GM20431 (cell line): ENCODE data around the gene HOTAIR.

Source experiments
- in situ Hi-C: fragments of 300-500 bp; cut with MseI, MboI; formaldehyde crosslinking; loops from one replicate; pipeline ENCODE4 v1.15.0; 2020; ENCODE audit warnings: low sequenced_read_pairs; ENCODE audit not compliant: unreplicated experiment

The HOTAIR gene

GRCh38 chr12:53966385-53967133 is 8.2 kb downstream of the HOTAIR start:
- in situ Hi-C loops = no loop called here

DNA sequence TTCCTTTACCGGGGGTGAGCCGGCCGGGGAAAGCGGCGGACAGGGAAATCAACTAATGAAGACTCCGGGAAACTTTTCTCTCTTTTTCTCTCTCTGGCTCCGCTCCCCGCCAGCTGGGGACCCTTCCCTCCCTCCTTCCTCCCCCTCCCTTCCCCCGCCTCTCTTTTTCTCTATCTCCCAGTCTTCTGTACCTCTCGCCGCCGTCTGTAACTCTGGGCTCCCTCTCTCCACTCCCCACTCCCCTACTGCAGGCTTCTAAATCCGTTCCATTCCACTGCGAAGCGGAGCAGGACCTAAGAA is 8.7 kb downstream of the HOTAIR start:
- in situ Hi-C loops = no loop called here

- in situ Hi-C loops = no loop called here
These were observed 9.3 kb downstream of the HOTAIR start for GRCh38 chr12:53965281-53966084.

GRCh38 chr12:53964315-53964713 is 10.4 kb downstream of the HOTAIR start:
- in situ Hi-C loops = no loop called here

DNA sequence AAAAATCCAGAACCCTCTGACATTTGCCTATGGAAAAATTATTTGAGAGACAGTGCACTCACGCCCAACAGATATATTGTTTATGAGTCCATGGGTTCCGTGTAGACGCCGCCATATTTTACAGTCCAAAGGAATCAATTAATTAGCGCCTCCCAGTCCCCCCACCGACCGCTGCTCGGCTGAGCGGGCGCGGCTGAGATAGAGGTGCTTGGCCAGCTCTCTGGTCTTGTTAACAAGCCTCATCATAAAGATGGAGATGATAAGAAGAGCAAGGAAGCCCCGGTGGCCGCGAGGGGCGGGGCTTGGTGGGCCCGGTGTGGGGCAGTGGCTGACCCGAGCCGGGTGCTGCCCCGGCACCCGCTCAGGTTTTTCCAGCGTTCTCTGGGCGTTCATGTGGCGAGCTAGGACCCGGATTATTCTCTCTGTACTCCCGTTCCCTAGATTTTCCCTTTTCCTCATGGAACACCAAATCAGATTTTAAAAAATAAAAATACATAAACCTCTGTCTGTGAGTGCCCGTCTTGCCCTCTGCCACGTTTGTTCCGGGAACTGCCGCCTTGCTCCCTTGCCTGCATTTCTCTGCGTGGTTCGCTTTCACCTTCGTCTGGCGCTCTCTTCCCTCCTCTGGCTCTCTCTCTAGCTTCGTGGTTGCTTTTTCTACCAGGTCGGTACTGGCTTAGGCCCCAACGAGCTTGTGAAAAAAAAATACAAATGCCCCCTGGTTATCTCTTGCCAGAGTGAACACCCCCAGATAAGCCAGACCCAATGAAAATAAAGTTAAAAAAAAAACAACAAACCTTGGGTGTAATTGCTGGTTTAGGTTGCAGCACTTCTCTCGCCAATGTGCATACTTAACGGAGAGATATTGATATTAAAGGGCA is 11.1 kb downstream of the HOTAIR start:
- in situ Hi-C loops = no loop called here

GRCh38 chr12:53963005-53963404 is 11.7 kb downstream of the HOTAIR start:
- in situ Hi-C loops = no loop called here

DNA sequence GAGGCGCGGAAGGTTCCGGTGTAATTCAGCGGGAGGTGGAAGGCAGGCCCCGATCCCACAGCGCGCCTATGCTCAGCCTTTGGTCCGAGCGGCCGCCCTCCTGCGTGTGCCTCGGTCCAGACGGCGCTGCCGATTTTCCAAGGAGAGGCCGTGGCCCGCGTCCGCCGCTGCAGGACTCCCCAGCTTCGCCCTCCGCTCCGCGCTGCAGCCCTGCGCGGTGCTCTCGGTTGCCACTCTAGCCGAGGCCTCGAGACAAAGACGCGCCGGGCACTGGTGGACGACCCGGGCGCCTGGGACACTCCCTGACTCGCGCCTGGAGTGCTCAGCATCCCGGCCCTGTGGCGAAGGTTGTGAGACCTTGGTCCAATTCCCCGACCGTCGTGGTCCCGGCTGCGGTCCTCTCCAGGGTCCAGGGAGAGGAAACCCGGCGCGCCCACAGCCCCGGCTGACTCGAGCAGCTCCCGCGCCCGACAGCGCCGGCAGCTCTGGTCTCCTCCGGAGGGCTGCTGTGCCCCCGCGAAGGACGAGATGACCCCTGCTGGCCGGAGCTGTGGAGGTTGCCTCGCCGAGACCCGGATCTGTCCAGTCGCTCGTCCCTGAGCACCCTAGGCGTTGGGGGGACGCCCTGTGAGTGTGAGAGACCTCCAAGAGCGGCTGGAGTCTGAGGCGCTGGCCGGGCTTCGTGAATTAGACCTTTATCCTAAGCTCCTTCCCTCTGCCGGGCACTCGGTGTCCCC is 13.6 kb downstream of the HOTAIR start:
- in situ Hi-C loops = no loop called here

DNA sequence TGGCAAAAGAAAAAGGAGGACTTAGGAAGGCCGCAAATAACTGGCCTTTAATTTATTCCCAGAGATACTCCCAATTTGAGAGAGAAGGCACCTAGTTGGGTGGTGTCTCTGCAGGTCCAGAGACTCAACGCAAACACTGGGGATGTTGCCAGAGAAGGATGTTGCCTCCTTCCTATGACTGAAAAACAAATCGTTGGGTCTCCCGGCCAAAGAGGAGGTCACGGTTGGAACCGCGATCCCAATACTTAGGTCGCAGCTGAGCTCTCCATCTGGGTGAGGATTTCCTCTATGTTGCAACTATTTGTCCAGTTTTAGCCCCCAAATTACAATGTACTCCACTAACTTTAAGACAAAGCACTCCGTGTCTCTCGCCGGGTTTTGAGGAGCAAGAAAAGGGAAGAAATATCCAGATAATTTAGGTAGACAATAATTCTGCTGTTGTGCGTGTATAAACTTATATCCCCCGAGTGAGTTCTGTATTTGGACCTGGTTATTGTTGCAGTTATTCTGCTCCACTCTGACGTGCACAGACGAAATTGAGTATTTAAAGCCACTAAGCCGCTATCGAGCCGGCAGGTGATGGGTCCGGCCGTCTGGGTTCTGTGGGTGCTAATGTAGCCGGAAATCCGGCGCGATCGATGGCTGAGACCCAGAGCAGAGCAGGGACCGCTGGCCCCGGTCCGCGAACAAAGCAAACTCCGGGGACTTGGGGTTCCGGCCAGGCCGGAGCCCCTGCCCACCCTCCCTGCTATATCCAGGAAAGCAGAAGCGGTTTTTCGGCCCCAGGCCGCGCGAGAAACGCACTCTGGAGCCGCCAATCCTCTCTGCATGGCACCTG is 14.3 kb downstream of the HOTAIR start:
- in situ Hi-C loops = no loop called here

DNA sequence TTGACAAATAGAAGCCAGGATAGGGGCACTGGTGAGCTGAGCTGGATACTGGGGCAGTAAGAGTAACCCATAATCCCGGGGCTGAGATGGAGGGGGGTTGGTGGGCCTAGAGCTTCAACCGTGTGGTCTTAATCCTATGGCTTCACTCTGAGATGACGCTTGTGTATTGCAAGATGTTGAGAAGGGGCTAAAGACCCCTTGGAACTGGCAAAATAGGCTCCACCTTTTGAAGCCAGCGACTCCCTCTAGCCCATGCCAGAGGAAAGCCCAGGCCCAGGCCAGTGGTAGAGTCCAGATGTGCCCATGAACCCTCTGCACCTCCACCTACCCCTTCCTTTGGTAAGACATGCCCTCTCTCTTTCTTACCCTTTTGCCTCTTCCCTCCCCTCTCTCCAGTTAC is 15.4 kb downstream of the HOTAIR start:
- in situ Hi-C loops = no loop called here

- in situ Hi-C loops = no loop called here
These were observed 16.6 kb downstream of the HOTAIR start for GRCh38 chr12:53958128-53958527.

- in situ Hi-C loops = no loop called here
These were observed 17.7 kb downstream of the HOTAIR start for GRCh38 chr12:53956914-53957536.

DNA sequence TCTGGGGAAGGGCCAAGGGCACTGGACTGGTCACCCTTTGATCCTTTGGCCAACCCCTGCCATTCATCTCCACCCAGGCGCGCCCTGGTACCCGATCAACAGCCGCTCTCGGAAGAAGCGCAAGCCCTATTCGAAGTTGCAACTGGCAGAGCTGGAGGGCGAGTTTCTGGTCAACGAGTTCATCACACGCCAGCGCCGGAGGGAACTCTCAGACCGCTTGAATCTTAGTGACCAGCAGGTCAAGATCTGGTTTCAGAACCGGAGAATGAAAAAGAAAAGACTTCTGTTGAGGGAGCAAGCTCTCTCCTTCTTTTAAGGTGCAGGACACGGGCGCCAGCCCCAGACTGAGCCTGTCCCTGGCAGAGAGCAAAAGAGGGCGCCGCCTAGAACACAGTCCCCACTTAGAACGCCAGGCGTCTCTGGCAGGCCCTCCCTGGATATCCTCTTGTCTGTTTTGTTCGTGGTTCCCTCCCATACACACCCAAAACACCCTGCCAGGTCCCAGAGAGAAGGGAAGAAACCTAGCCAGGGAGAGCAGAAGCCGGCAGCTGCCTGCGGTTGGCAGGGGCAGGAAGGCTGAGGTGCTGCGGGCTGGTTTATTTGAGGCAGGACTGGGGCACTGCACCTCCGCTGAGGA is 18.4 kb downstream of the HOTAIR start:
- in situ Hi-C loops = no loop called here

DNA sequence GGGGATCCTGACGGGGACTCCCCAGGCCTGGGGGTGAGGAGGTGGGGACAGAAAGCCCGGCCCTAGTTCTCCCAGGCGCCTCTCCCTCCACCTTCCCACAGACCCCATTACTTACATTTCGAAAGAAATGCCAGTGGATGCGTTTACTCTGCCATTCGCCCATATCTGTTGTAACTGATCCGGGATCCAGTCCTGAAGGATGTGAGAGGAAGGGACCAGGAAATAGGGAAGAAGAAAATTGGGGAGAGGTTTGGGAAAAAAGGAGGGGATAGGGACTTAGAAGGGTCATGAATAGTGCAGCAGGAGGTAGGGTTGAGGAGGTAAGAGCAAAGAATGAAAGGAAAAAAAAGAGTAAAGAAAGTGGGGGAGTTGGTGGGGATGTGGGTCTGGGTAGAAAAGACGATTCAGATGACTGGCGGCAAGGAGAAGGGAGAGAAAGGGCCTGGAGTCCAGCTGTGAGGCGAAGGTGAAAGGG is 18.9 kb downstream of the HOTAIR start:
- in situ Hi-C loops = no loop called here

DNA sequence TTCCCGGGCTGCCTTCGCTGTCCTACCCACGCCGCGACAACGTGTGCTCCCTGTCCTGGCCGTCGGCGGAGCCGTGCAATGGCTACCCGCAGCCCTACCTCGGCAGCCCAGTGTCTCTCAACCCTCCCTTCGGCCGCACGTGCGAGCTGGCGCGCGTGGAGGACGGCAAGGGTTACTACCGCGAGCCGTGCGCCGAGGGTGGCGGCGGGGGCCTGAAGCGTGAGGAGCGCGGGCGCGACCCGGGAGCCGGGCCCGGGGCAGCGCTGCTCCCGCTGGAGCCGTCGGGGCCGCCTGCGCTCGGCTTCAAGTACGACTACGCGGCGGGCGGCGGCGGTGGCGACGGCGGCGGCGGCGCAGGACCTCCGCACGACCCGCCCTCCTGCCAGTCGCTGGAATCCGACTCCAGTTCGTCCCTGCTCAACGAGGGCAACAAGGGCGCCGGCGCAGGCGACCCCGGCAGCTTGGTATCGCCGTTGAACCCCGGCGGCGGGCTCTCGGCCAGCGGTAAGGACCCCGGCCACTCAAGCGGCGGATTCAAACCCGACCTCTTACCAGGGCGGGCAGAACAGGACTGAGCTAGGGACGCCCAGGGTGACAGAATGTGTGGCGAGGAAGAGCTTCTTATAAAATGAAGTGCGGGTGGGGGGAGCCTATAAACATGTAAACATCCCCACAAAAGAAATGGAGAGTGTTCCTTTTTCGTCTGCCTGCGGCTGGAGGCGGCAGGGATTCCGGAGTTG is 19.5 kb downstream of the HOTAIR start:
- in situ Hi-C loops = no loop called here

DNA sequence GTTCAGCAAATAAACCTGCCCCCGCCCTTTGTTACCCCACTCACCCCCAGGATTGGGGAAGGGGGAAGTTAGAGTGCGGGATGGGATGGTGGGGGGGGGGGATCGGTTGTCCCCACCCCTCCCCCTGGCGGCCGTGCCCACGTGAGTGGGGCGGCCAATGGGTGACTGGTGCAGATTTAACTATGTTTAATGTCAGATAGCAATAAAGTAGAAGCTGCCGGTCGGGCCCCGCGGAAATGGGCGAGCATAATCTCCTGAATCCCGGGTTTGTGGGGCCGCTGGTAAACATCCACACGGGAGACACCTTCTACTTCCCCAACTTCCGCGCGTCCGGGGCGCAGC is 20.1 kb downstream of the HOTAIR start, which contains the start of gene HOXC12:
Gene HOXC12 (plus strand): TSS at position 210 of the 342 bp plus-strand sequence. CDS start 27 bp downstream, at position 237.
- in situ Hi-C loops = no loop called here

DNA sequence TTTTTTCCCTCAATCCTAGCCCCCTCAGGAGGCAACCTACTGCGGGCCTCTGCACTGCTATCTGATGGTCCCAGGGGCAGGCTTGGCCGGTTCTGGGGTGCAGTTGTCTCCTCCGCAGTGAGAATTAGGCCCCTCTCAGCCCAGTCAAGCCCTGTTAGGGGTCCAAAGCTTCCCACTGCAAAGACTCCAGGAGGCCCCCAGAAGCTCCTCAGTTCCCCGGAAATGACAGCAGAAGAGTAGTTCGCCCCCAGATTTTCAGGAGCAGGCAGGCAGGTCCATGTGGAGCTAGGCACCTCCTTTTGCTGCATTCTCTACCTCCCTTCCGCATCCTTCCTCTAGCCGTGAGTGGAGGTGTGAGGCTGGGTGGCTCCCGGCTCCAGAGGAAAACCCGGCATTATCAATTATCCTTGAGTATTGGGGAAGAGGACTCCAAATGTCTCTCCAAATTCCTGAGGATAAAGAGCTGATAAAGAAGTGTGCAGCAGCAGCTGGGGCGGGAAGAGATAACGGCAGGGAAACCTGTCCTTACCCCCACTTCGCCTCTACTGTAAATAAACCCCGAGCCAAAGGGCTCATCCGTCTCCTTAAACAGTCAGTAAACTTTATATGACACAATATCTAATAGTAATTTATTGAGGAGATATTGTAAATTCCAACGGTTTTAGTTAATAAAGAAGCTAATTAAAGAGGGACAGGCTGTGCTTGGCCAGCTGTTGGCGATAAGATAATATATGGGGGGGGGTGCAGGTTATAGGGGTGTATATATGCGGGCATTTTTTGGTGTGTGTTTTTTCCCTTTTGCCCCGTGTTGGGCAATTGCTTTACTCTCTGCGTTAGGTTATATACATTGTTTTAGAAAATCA is 20.7 kb downstream of the HOTAIR start:
- in situ Hi-C loops = no loop called here
